ENCODE measurements around the gene CLDN15. TPM values are rescaled to one million over a fixed set of nuclear protein-coding genes. Genes with fewer than 3 reads are reported as not detected.

Gene CLDN15
- total and polyA plus RNA-seq, 11 donors: 1.4 to 37.6 (median 2.2) TPM

GRCh38 chr7:101202603-101202918, 35.0 kb downstream of the CLDN15 start:
- intact Hi-C loops (cut with DNase I): loop anchor here in 1 of 10 donors (5.0 kb wide), 1 partner anchor 75 kb away; no protein-coding TSS in a partner anchor
- no peaks in the 10 kb centered on the region for H3K9me3 ChIP-seq
- H3K27ac ChIP-seq: no peak overlapping the region
- no peak for ATAC-seq
- H3K4me1 ChIP-seq: peaks cover 0 to 13% (median 8%) of the 10 kb centered on the region in 12 donors
- no peak overlapping the region for H3K4me3 ChIP-seq
- H3K36me3 ChIP-seq: peaks cover 0 to 17% (median 2%) of the 10 kb centered on the region in 9 donors
- WGBS, 4 donors: 78 to 89% (median 85%) methylated on average over 5 of the region's 5 CpGs
- peaks cover 16 to 61% (median 34%) of the 10 kb centered on the region in 9 donors for H3K27me3 ChIP-seq
- TF ChIP-seq, protein P1, sequence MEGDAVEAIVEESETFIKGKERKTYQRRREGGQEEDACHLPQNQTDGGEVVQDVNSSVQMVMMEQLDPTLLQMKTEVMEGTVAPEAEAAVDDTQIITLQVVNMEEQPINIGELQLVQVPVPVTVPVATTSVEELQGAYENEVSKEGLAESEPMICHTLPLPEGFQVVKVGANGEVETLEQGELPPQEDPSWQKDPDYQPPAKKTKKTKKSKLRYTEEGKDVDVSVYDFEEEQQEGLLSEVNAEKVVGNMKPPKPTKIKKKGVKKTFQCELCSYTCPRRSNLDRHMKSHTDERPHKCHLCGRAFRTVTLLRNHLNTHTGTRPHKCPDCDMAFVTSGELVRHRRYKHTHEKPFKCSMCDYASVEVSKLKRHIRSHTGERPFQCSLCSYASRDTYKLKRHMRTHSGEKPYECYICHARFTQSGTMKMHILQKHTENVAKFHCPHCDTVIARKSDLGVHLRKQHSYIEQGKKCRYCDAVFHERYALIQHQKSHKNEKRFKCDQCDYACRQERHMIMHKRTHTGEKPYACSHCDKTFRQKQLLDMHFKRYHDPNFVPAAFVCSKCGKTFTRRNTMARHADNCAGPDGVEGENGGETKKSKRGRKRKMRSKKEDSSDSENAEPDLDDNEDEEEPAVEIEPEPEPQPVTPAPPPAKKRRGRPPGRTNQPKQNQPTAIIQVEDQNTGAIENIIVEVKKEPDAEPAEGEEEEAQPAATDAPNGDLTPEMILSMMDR (IDR thresholded peaks at IDR 0.05): no peak
- no peak for TF ChIP-seq POLR2A (IDR thresholded peaks at IDR 0.05)
- DNase-seq: no peak

DNA sequence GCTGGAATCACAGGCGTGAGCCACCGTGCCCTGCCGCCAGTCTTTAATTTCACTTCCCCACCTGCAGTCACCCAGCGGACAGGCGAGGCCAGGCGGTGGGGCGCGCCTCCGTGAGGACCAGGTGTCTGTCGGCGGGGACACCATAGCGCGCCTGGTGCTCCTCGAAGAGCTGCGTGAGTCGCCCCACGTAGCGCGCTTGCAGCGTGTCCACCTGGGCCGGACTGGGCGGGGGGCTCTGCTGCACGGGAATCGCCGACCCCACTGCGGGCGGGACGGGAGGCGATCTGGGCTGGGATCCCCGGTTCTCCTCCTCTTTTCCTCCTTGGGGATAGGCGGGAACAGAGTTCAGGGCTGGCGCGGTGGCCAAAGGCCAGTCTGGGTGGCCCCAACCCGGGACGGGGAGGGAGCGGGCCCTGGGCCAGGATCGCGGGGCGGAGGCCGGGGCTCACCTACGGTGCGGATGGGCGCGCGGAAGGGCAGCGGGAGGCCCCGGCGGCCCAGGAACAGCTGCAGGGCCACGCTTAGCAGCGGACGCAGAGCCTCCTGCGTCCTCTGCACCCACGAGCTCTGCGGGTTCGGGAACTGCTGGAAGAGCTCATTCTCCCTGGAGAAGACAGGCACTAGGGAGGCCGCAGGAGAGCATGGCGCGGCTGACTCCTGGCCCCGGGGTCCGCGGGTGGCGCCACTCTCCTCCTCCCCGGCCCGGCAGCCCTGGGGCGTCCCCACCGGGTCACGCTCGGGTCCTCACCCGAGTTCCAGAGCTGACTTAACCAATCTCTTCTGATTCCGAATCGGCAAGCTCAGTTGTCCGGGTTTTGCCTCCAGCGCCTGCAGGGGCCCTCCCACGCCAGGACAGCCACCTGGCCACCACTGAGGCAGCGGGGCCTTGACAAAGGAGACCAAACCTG, 35.7 kb downstream of the CLDN15 start:
- Histone ChIP-seq H3K4me3 (peak overlapping the region in 7 of 12 donors; percentile 7 to 28 (median 16)), H3K27ac (no peak overlapping the region), H3K4me1 (peaks cover 0 to 13% (median 8%) of the 10 kb centered on the region in 12 donors), H3K27me3 (peaks cover 16 to 65% (median 34%) of the 10 kb centered on the region in 9 donors), H3K9me3 (no peaks in the 10 kb centered on the region), H3K36me3 (peaks cover 0 to 12% (median 0%) of the 10 kb centered on the region in 9 donors)
- no peak for TF ChIP-seq POLR2A (IDR thresholded peaks at IDR 0.05)
- TF ChIP-seq, protein P1 (IDR thresholded peaks at IDR 0.05): no peak
- intact Hi-C loops (cut with DNase I): loop anchor here in 1 of 10 donors (5.0 kb wide), 1 partner anchor 75 kb away; no protein-coding TSS in a partner anchor
- 8 to 12% (median 9%) methylated on average over 40 to 75 of the region's 75 CpGs for WGBS, 4 donors
- ATAC-seq: peak in 1 of 4 donors; percentile 40
- DNase-seq: no peak

GRCh38 chr7:101200862-101201599, 36.6 kb downstream of the CLDN15 start, which contains the start of gene MOGAT3:
TSS of gene MOGAT3 (minus strand) at chr7:101201036. CDS start at chr7:101200854, 182 bp downstream.
- intact Hi-C loops (cut with DNase I): loop anchor here in 1 of 10 donors (5.0 kb wide), 1 partner anchor 76 kb away; no protein-coding TSS in a partner anchor
- ATAC-seq: no peak
- Histone ChIP-seq H3K4me3 (peak within 1 kb of the TSS in 7 of 12 donors; percentile 7 to 28 (median 16)), H3K4me1 (peaks cover 0 to 13% (median 8%) of the 10 kb centered on the region in 12 donors), H3K36me3 (peaks cover 0 to 3% (median 0%) of the 10 kb centered on the region in 9 donors), H3K9me3 (no peaks in the 10 kb centered on the region), H3K27ac (no peak within 1 kb of the TSS), H3K27me3 (peaks cover 18 to 74% (median 34%) of the 10 kb centered on the region in 9 donors)
- TF ChIP-seq, protein P1 (IDR thresholded peaks at IDR 0.05): no peak
- 27 to 39% (median 36%) methylated on average over 21 of the region's 21 CpGs for WGBS, 4 donors
- no peak for DNase-seq
